Measurements from ENCODE around the gene ADCY7.
A peak's percentile ranks its signal among the peaks of the same experiment; 100 is the strongest.

Gene ADCY7

DNA sequence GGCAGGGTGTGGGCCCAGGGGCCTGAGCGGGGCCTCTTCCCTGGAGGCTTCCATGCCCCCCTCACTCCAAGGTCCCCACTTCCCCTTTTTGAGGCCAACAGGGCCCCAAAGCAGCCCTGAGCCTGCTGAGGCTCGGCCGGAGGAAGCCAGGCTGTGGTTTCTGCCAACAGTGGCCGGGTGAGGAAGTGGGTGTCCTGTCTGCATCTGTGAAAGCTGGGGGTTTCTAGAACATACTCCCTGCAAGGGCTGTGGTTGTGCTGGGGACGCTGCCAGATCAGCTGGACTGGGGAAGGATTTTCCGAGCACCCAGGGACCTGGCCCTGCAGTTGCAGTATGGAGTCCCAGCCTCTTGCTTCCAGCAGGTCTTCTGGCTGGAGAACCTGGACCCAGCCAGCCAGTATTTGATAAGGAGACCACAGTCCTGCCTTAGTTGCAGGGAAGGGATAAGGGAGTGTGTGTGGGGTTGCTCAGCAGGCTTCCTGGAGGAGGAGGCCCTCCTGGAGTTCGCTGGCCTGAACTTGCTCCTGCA is 15.7 kb downstream of the ADCY7 start:
- peak; percentile 31 to 40 for DNase-seq (ENCODE audit: low read depth in 2 of 2)

DNA sequence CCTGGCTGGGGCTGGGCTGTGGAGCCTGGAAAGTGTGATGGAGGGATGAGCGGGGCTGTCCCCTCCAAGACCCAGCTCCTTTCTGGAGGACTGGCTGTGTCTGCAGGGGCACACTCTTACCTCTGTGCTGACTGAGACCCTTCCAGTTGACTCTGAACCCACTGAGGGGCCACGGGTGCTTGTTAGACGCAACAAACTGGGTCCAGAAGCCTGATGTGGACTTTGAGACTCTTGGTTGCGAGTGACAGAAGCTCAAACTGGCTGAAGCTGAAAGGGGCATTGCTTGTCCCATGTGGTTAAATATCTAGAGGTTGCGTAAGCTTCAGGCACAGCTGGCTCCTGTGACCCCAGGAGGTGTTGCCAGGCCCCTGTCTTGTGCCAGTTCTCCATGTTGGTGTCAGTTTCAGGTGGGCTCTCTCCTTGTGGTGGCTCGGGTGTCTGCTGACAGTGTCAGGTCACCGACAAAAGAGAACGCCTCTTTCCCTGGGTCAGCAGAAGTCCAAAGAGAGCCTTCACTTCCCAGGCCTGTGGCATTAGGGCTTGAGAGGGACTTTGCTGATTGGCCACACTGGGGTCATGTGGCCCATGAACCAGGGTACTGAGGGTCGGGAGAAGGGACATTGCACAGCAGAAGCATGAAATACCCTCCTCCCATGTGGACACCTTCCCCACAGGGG is 16.7 kb downstream of the ADCY7 start:
- DNase-seq (ENCODE audit: low read depth in 2 of 2), result no peak

DNA sequence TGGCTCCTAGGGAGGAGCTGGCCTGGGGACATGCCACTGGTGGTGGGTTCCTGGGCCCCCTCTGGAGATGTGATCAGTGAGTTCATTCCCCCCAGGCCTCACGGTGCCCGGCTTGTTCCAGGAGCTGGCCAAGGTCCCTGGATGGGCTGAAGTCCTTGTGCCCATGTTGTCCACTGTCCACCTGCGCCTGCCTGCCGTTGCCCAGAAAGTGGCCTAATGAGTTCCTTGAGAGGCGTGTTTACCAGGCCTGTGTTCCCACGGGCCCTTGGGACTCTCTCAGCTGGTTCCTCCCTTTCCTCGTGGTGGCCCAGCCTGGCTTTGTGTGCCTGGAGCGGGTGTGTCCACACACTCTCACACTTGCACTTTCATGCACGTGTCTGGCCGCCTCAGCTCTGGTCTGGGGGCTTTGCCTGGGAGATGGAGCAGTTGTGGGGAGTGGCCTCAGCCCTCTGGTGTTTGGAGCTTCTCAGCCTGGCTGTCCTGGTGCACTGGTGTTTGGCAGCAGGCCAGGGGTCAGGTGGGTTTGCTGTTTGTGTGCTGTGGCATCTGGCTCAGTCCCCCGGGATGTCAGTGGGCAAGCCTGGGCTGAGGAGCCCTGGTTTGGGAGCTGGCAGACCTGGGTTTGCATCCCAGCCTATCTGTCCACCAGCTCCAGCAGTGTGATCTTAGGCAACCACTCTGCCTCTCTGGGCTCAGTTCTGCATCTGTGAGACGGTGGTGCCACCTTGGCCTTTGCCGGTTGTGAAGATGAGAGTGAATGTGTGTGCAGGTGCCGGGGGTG is 18.0 kb downstream of the ADCY7 start:
- DNase-seq (ENCODE audit: low read depth in 2 of 2), result no peak

DNA sequence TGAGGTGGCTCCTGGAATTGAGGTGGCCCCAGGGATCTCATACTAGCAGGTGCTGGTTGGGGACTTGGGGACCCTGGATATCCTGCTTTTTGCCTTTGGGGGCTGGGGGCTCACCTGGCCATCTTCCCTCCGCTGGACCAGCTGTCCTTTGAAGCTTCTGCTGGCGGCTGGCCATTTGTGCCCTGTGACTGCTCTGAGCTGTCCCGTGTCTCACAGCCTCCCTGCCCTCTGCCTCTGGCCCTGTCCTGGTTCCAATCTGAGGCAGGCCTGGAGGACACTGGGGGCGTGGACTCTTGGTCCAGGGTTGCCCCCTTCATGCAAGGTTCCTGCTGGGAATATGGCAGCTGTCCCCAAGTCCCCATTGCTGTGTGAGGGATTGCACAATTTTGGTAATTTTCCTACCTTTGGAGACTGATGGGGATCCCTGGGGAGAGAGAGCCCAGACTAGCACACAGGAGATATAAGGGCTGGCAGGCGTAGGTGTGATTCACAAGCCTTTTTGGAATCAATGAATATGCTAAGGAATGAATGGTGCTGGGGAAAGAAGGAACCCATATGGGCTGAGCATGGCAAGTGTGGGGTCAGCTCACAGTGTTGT is 19.2 kb downstream of the ADCY7 start:
- no peak for DNase-seq (ENCODE audit: low read depth in 2 of 2)

DNA sequence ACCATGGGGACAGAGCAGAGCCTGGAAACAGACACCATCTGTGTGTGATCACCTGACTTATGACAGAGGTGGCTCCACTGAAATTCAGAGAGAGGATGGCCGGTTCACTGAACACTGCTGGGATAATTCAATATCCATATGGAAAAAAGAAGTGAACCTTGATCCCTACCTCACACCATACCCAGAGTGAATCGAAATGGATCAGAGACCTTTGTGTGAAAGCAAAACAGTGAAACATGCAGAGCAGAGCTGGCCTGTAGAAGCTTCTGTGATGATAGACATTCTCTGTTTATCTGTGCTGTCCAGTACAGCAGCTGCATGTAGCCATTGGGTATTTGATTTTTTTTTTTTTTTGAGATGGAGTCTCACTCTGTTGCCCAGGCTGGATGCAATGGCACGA is 20.3 kb downstream of the ADCY7 start:
- no peak for DNase-seq (ENCODE audit: low read depth in 2 of 2)

DNA sequence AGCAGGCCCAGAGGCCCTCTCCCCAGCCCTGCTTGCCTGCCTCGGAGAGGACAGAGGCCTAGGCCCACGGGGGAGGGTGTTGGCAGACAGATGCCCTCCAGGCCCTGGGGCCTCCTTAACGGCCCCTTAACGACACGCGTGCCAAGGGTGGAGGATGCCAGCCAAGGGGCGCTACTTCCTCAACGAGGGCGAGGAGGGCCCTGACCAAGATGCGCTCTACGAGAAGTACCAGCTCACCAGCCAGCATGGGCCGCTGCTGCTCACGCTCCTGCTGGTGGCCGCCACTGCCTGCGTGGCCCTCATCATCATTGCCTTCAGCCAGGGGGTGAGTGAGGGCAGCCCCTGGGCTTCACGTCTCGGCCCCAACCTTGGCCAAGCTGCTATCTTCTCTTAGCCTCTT is 21.7 kb downstream of the ADCY7 start:
- DNase-seq (ENCODE audit: low read depth in 2 of 2), result no peak

DNA sequence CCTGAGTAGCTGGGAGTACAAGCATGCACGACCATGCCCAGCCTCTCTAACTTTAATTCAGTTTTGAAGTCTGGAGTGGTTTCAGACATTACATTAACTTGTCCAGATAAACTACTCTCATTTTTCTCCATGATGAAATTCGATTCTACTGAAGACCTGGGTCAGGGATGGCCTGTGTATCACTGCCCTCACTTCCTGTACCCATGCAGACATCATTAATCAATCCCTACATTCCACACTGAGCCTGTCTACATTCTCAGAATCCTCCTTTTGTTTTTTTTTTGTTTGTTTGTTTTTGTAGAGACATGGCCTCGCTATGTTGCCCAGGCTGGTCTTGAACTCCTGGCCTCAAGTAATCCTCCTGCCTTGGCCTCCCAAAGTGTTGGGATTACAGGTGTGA is 22.6 kb downstream of the ADCY7 start:
- no peak for DNase-seq (ENCODE audit: low read depth in 2 of 2)

DNA sequence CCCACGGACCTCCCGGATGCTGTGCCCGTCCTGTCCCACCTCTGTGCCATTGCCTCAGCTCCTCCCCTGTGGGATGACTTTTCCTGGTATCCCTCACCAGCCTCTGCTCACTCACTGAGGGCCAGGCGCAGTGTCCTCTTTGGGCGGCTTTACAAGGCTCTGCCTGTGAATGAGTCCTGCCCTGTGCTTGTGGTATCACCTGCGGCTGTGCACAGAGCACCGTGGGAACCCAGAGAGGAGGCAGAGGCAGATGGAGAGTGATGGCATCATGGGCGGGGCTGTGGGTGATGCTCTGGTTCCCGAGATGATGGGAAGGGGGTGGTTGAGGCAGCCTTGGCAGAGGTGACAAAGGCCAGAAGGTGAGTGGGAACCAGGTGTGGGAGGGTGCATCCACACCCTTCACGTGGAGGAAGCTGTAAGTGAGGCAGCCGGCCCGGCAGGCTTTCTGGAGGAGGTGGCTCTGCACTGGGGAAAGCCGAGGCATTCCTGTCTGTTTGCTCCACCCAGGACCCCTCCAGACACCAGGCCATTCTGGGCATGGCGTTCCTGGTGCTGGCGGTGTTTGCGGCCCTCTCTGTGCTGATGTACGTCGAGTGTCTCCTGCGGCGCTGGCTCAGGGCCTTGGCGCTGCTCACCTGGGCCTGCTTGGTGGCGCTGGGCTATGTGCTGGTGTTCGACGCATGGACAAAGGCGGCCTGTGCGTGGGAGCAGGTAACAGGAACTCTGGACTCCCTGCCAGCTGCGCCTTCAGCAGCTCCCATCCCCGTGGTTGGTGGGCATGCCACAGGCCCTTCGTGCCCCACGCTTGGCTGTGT is 23.8 kb downstream of the ADCY7 start:
- no peak for DNase-seq (ENCODE audit: low read depth in 2 of 2)

DNA sequence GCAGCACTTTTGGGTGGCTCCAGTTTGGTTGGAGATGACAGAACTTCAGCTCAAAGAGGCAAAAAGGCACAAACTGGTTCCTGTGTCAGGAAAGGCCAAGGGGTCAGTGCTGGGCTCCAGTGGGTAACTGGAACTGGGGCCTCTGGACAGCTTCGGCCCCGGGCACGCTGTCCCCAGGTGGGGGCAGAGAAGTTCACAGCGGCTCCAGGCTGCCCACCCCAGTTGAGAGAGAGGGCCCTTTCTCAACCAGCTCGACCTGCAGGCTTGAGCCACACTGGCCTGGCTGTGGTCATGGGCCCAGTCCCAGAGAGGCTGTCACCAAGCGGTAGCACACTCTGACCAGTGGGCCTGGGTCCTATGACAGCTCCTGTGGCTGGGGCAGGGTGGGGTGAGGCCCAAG is 24.5 kb downstream of the ADCY7 start:
- DNase-seq (ENCODE audit: low read depth in 2 of 2), result no peak

DNA sequence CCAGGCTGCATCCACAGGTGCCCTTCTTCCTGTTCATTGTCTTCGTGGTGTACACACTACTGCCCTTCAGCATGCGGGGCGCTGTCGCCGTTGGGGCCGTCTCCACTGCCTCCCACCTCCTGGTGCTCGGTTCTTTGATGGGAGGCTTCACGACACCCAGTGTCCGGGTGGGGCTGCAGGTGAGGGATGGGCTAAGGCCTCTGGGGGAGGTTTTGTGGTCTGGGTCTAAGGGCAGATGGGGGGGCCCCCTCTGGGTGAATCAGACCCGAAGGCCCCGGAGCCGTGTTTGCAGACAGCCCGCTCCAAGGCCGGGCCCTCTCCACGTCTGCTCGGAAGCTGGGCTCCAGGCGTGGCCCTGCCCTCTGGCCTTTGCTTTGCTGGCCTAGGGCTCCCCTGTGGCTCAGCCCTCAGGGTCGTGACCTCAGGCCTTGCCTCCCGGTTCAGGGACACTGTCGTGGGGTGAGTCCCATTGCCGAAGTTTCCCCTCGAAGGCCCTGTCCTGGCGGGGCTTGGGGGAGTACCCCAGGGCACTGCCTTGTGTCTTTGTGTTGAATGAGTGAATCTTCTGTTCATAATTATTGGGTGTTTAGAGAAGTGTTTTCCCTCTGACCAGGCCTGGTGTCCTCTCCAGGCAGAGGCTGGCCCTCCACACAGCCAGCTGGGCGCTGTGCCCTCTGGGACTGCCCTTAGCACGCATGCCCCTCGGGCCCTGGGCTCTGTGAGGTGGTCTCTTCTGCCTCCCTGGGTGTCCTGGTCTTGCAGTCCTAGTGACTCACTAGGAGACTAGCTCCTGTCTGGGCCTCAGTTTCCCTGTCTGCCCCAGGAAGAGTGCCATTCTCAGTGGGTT is 25.6 kb downstream of the ADCY7 start:
- no peak for DNase-seq (ENCODE audit: low read depth in 2 of 2)

DNA sequence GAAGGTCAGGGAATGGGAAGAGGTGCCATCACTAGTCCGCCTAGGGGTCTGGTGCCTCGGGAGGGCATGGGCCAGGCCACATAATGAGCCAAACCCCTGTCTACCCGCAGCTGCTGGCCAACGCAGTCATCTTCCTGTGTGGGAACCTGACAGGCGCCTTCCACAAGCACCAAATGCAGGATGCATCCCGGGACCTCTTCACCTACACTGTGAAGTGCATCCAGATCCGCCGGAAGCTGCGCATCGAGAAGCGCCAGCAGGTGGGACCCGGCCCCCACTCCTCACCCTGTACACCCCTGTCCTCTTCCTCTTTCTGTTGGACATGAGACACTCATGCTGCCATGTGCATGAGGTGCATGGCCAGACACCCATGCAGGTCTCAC is 26.2 kb downstream of the ADCY7 start:
- DNase-seq (ENCODE audit: low read depth in 2 of 2), result no peak

DNA sequence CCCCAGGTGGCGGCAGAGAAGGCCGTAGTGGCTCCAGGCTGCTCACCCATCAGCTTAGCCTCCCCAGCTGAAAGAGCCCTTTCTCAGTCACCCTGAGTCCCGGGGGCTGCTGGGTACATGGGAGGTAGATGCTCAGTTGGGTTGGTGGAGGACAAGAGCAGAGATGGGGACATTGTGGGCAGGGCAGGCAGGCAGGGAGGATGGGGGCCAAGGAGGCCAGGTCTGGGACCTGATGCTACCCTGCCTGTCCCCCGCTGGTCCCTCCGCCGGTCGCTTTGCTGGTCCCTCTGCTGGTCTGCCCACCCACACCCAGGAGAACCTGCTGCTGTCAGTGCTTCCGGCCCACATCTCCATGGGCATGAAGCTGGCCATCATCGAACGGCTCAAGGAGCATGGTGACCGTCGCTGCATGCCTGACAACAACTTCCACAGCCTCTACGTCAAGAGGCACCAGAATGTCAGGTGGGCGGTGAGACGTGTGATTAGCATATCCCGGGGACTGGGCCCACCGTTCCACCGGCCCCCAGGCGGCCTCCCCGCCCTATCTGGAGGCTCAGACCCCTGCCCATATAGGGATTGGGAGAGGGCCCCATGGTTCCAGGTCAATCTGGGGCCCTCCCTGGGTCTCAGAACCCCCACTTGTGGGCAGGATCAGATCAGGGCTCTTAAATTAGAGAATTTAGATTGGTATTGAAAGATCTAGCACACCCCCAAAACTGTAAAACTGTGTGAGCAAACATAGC is 26.9 kb downstream of the ADCY7 start:
- no peak for DNase-seq (ENCODE audit: low read depth in 2 of 2)

DNA sequence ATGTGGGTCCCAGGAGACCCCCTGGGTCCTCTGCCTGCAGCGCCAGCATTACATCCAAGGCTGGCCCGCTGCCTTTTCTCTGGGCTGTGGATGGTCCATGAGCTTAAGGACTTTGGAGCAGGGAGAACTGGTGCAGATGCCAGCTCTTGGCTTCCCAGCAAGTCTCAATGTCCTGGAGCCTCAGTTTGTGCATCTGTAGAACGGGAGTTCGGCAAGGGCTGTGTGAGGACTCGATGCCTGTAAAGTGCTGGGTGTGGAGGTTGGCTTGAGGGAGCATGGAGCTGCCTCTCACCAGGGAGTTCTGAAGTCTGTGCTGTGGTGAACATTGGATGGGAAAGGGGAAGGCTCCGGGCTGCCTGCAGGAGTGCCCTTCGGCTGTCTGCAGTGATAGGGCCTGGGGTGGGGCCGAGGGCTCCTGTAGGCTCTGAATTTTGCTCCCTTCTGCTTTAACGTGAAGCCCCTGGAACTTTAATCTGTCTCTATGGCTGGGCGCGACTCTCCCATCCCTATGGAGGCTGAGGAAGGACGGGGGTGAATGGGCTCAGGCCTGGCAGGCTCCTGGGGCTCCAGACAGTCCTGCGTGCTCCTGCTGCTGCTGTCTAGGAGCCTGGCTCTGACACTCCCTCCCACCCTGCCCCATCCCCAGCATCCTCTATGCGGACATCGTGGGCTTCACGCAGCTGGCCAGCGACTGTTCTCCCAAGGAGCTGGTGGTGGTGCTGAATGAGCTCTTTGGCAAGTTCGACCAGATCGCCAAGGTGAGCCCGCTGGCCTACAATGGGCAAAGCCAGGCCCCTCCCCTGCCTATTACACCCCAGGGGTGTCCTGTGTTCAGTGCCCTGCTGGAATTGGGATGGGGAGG is 27.9 kb downstream of the ADCY7 start:
- DNase-seq (ENCODE audit: low read depth in 2 of 2), result no peak

DNA sequence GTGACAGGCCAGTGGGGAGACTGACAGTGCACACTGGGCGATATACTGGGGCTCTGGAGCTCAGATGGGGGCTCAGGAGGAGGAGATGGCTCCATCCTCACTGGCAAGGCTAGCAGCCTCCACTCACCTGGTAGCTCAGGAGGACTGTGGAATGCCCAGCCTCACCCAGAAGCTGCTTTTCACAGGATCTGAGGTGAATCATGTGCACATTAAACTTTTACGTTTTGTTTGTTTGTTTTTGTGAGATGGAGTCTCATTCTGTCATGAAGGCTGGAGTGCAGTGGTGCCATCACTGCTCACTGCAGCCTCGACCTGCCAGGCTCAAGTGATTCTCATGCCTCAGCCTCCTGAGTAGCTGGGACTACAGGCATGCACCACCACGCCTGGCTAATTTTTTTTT is 28.6 kb downstream of the ADCY7 start:
- DNase-seq (ENCODE audit: low read depth in 2 of 2), result no peak

DNA sequence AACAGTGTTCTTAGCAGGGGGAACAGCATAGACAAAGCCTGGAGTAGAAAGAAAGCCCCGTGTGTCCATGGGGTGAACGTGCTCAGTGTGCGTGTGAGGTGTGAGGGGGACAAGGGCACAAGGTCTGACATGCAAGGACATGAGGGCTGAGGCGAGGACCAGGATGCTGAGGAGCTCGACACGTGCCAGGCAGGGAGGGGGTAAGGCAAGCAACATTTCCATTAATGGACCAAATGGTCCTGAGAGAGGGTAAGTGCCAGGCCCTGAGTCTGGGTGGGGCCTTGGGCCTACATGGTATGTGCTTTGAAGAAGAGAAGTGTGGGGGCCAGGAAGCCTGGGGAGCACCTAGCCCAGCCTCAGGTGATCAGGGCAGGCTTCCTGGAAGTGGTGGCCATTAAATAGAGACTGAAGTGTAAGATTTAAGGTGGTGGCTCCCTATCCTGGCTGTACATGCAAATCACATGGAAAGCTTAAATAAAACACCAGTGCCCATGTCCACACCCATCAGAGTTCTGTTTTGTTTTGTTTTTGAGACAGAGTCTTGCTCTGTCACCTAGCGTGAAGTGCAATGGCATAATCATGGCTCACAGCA is 29.3 kb downstream of the ADCY7 start:
- DNase-seq (ENCODE audit: low read depth in 2 of 2), result no peak

DNA sequence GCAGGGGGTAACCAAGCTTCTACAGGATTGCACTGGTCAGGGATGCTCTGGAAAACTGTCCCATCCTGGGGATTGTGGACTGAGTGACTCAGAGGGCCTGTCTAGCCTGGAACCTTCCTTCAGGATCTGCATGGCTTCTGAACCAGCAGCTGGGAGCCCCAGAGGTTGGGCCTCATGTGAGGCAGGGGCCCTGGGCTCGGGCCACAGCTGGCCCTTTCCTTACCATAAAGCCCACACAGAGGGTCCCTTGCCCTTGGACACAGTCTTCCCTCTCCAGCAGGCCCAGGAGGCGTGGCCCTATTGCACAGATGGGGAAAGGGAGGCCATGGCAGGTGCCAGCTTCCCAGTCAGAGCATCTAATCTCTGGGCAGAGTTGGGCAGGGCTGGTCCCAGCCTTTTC is 30.5 kb downstream of the ADCY7 start:
- DNase-seq (ENCODE audit: low read depth in 2 of 2), result no peak

DNA sequence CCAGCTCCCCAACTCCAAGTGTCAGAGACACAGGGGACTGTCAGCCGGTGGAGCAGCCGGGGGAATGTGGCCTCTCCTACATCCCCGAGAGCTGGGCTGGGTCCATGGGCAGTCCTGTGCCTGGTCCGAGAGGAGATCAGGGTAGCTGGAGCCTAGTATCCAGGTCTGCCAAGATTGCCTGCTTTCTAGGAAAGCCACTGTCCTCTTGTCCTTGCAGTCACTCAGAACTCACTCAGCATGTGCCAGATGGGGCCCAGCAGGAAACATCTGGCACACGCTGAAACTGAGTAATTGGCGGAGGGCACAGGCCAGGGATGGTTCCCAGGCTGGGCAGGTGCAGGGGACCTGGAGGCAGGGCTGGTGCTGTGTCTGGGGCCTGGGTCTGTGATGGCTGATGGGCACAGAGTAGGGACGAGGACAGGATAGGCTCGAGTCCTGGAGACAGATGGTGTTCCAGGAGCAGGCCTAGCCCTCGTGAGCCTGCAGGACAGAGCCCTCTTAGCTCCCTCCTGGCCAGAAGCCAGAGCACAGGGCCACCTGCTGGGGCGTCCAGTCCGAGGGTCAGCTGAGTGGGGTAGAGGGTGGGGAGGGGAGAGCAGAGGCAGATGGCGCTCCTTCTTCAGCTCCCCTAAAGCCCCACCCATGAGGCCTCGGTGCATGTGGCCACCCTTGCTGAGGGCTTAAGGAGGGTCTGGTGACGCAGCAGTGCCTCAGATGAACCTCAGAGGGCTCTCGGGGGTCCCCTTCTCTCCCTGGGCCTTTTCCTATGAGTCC is 31.1 kb downstream of the ADCY7 start:
- DNase-seq (ENCODE audit: low read depth in 2 of 2), result no peak

DNA sequence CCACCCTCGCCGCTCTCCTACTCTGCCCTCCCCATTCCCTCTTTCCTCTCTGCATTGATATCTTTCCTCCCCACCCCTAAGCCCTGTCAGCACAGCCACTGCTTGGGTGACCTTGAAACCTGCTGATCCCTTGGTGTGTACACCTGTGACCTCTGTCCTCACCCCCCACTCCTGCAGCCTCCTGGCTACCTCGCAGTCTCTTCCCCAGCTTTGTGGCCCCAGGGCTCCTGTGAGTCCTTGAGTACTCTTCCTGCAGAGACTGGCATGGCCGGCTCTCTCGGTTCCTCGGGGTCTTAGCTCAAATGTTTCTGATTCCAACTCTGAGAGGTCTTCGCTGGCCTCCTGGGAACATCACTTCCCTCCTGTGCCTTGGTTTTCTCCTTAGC is 31.7 kb downstream of the ADCY7 start:
- no peak for DNase-seq (ENCODE audit: low read depth in 2 of 2)

Data from stimulated activated CD8-positive, alpha-beta memory T cell treated with anti-CD3 and anti-CD28 coated beads, Interleukin-7, amount 100 ng/mL, for 1 hour (primary cell).